HG02970 (cell line): ENCODE measurements around the gene FAT1.

ENCODE experiments used
- ATAC-seq: cut with Tn5 transposase; IDR thresholded peaks from one replicate; pipeline ENCODE4 v1.9.1; 2021; ENCODE audit warnings: mild to moderate bottlenecking, moderate library complexity, moderate number of reproducible peaks; ENCODE audit not compliant: unreplicated experiment, low FRiP score

The FAT1 gene

GRCh38 chr4:186701788-186702187, 21.9 kb downstream of the FAT1 start:
- no peak for ATAC-seq

GRCh38 chr4:186701273-186701672, 22.4 kb downstream of the FAT1 start:
- ATAC-seq = no peak

DNA sequence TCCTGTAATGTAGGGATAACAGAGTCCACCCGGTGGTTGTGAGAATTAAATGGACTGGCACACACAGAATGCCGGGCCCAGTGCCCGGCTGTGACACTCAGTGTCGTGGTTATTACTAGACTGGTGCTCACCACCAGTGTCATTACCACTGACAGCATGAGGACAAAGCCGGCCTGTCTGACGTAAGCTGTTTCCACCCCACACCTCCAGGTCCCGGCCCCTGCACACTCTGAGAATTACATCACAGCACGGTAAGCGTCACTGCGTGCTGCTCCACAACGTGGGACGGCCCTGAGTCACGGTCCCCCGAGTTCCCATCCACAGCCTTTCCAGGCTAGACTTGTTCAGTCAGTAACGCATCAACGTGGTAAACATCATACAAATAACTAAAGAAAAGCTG, 22.9 kb downstream of the FAT1 start:
- ATAC-seq = no peak

DNA sequence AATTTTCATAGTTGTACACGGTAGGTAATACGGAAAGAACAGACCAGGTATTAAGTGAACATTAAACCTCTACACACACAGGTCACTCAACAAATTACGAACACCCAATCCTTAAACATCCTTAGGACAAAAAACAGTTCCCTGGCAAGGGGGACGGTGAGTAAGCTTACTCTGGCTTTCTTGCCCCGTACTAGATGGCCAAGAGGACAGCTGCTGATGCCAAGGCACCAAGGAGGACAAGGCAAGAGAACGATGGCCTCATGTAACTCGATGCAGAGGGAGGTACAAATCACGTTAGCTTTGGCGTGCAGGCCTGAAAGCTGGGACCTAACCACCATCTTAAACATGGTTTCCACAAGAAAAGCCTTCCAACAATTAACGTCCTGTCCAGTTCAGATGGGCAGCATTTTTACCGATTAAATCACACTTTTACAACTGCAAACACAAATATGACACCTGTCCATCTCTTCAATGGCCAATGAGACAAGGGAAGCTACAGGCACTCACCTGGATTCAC, 23.7 kb downstream of the FAT1 start:
- ATAC-seq = no peak

DNA sequence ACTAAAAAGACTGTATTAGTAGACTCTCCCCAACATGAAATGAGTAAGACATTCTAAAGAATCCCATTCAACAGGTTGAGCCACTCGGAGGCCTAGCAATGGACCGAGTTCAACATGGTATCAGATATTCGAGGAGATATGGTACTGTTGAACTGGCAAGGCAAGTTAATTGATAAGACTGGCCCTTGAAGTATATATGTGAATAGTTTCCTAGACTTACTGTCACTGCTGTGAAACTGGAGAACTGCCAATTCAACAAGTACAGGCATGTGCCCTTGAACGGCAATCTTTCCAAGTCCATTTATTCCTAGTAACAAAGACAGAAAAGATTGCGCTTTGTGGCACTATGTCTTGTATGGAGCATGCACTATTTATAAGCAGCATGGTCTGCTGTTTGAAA, 24.4 kb downstream of the FAT1 start:
- ATAC-seq = no peak

DNA sequence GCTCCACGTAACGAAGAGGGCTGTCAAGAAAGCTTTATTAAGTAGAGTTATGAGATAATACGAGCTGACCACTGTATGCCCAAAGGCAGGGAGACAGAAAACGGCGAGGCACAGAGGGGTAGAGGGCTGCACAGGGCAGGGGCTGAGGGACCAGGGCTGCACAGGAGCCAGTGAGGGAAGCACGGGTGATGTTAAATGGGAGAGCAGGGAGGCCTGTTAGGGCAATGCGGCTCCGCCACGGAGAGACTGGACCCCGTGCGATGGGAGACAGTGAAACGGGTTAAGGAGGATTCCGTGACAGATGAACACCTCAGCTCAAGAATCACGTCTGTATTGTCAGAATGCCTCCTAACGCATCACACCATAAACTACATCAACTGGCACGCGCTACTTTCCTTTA, 25.1 kb downstream of the FAT1 start:
- ATAC-seq = no peak

GRCh38 chr4:186698028-186698427, 25.6 kb downstream of the FAT1 start:
- no peak for ATAC-seq

- ATAC-seq = no peak
These were observed 28.3 kb downstream of the FAT1 start for GRCh38 chr4:186695392-186695791.

DNA sequence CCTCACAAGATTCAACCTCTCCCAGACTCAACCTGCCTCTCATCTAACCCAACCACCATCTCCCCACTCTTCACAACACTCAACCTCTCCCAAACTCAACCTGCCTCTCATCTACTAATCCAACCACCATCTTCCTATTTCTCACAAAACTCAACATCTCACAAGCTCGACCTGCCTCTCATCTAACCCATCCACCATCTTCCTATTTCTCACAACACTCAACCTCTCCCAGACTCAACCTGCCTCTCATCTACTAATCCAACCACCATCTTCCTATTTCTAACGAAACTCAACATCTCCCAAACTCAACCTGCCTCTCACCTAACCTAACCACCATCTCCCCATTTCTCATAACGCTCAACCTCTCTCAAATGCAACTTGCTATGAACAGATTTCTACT, 29.8 kb downstream of the FAT1 start:
- no peak for ATAC-seq

GRCh38 chr4:186693159-186693815, 30.4 kb downstream of the FAT1 start:
- no peak for ATAC-seq

- no peak for ATAC-seq
These were observed 32.3 kb downstream of the FAT1 start for GRCh38 chr4:186691396-186691795.

GRCh38 chr4:186689476-186689875, 34.2 kb downstream of the FAT1 start:
- ATAC-seq = no peak

- ATAC-seq = no peak
These were observed 35.3 kb downstream of the FAT1 start for GRCh38 chr4:186688150-186688943.

DNA sequence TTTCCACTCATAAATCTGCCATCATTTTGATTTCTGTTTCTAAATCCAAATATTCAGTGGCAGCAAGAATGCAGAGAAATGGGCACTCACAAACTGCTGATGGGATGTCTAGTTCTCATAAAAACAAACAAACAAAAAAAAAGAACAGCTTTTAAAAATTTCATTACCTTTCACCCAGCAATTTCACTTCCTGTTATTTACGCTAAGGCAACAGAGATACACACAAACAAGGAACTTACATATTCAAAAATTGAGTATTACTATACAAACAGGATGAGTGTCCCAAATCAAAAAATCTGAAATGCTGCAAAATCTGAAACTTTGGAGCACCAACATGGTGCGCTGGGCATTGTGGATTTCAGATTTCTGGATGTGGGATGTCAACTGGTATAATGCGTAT, 36.4 kb downstream of the FAT1 start:
- no peak for ATAC-seq

- ATAC-seq = no peak
These were observed 37.9 kb downstream of the FAT1 start for GRCh38 chr4:186685767-186686183.

- no peak for ATAC-seq
These were observed 38.8 kb downstream of the FAT1 start for GRCh38 chr4:186684889-186685309.

DNA sequence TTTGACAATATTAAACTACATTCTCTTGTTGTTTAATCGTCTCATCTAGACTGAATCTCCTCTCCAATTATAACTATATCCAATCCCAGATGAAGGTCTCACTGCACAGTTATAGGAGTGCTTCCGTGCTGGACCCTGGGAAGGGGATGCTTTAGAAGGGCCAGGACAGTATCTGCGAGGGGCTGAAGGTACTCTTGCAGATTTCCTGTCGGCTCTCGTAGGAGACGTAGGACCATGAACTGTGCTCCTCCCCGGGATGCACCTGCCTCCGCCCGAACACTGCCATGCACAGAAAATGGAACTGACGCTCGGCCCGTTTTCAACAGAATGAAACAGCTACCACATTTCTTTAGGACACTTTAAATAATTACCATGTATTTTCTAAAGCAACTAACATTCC, 39.4 kb downstream of the FAT1 start:
- no peak for ATAC-seq

DNA sequence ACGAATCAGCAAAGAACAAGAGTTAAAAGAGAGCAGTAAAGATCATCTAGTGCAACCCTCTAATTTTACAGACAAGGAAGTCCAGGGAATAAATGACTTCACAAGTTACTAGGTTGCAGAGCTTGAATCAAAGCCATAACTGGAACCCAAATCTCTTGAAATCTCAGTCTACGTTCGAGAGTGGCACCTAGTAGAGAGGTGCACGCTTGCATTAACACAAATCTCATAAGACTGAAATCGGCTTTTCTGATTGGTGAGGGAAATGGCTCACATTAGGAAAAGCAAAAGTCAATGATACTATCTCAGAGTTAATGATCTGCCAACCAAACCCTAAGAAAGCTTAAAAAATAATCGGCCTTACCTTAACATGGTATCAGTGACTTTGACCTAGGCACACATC, 43.0 kb downstream of the FAT1 start:
- ATAC-seq = no peak

GRCh38 chr4:186676531-186677161, 47.0 kb downstream of the FAT1 start:
- ATAC-seq = no peak

DNA sequence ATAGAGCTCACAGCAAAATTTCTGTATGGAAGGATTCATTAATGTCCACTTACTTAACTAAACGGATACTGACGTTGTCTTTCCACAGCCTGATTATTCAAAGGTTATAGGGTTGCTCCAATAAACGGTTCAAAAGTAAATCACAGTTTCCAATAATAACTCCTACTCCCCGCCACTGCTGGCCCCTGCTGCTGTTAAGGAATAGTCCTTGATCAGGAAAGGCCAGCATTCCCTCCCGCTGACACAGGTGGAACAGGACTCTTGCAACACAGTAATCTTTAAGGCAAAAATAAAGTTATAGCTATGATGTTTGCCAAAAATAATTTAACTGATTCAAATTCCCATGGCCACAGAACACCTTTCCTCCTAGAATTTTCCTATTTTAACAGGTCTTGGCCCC, 53.9 kb downstream of the FAT1 start:
- no peak for ATAC-seq

DNA sequence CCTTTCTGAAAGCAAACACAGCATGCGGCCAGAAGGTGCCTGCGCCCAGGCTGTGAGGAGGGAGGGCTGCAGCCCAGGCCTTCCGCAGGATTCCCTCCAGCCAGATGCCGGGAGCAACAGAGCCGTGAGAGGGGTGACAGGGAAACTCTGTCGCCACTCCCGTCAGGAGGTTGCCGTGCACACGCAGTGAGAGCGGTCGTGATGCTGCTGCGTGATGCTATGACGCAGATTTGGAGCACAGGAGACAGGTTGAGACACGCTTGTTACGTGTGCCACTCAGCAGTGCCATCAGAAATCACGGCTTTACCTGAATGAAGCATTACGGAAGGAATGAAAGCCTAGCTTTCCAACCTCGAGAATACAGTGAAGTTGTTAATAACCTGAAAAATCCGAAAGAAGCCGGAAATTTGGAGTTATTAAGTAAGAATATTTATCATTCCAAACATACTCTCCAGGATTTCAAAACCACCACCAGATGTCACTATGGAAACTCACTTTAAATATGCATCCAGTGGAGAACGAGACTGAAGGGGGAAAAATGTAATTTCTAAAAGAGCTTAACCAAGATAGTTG, 54.4 kb downstream of the FAT1 start:
- ATAC-seq = no peak
